ENCODE measurements around the gene MAP4. TPM values are rescaled to one million over a fixed set of nuclear protein-coding genes. Genes with fewer than 3 reads are reported as not detected.
A peak's percentile ranks its signal among the peaks of the same experiment; 100 is the strongest.

MAP4 gene
- total and polyA plus RNA-seq, 2 donors (not counting 1 experiment from before 2014, with no cell fraction given), result 152 to 243 TPM

GRCh38 chr3:47802734-47803479, 213.3 kb downstream of the MAP4 start, which contains the start of gene DHX30:
DHX30 (plus strand) TSS chr3:47803138; CDS start chr3:47810684, 7,546 bp downstream.
- Histone ChIP-seq H2AFZ (ENCODE audit: low read length) (peak within 1 kb of the TSS; percentile 72), H3K27ac (ENCODE audit: insufficient read depth, low read length) (peak within 1 kb of the TSS; percentile 71), H3K36me3 (ENCODE audit: control insufficient read depth, insufficient read depth, low read length) (peaks cover 3% of the 10 kb centered on the region), H4K20me1 (ENCODE audit: control insufficient read depth, extremely low read depth, insufficient read depth, low read length) (no peaks in the 10 kb centered on the region), H3K4me1 (ENCODE audit: control insufficient read depth, extremely low read depth, insufficient read depth, low read length) (no peaks in the 10 kb centered on the region), H3K79me2 (ENCODE audit: control insufficient read depth, insufficient read depth, low read length) (peaks cover 17% of the 10 kb centered on the region), H3K9me3 (ENCODE audit: control insufficient read depth, insufficient read depth, low read depth, low read length) (no peaks in the 10 kb centered on the region), H3K4me2 (ENCODE audit: extremely low read depth, insufficient read depth, low read length) (peak within 1 kb of the TSS; percentile 91), H3K9ac (ENCODE audit: insufficient read depth, low read length) (peak within 1 kb of the TSS; percentile 63), H3K27me3 (ENCODE audit: control insufficient read depth, insufficient read depth, low read length) (no peaks in the 10 kb centered on the region), H3K4me3 (replicated peaks in 1 of 4; ENCODE audit: control extremely low read depth in 1 of 4, insufficient read depth in 1 of 4, low read depth in 3 of 4, low read length in 4 of 4) (peak within 1 kb of the TSS; percentile 59 to 74 (median 72))
- TF ChIP-seq EZH2 (IDR thresholded peaks at IDR 0.05; ENCODE audit: low read length, missing control alignments) (no peak), CTCF (conservative IDR thresholded peaks at IDR 0.05 in 1 of 2, IDR thresholded peaks at IDR 0.05 in 1 of 2; ENCODE audit: low read depth in 1 of 2, low read length in 2 of 2) (no peak)
- peak; percentile 86 to 87 for DNase-seq (ENCODE audit: low read depth in 2 of 2)

Other genes starting within 250 kb of the MAP4 start
- gene SMARCC1, start 234.5 kb downstream of the MAP4 start, total RNA-seq, result 23.1 and 27.0 TPM in 2 replicates
- gene SMARCC1, start 234.5 kb downstream of the MAP4 start, polyA plus RNA-seq, result 23.6 and 31.1 TPM in 2 replicates
- gene DHX30, start 213.3 kb downstream of the MAP4 start, total RNA-seq, result 43.1 and 47.1 TPM in 2 replicates
- 27.4 and 38.8 TPM in 2 replicates for gene DHX30, start 213.3 kb downstream of the MAP4 start, polyA plus RNA-seq
- gene CDC25A, start 172.0 kb upstream of the MAP4 start, total RNA-seq, result 1.0 and 1.3 TPM in 2 replicates
- gene CDC25A, start 172.0 kb upstream of the MAP4 start, polyA plus RNA-seq, result 3.1 and 6.1 TPM in 2 replicates
- not detected in 2 replicates for gene CAMP, start 207.1 kb upstream of the MAP4 start, total RNA-seq
- not detected in 2 replicates for gene CAMP, start 207.1 kb upstream of the MAP4 start, polyA plus RNA-seq
- gene ZNF589, start 224.7 kb upstream of the MAP4 start, total RNA-seq, result 3.3 and 5.1 TPM in 2 replicates
- 2.3 and 2.8 TPM in 2 replicates for gene ZNF589, start 224.7 kb upstream of the MAP4 start, polyA plus RNA-seq

Measured in fibroblast of lung (primary cell).